OCI-M2 (cell line): ENCODE results near the gene NUCKS1.

Source experiments
- DNase-seq: peaks from one replicate; lab custom pipeline; 2025; ENCODE audit not compliant: unreplicated experiment; lab: John Stamatoyannopoulos, UW

NUCKS1 gene, protein sequence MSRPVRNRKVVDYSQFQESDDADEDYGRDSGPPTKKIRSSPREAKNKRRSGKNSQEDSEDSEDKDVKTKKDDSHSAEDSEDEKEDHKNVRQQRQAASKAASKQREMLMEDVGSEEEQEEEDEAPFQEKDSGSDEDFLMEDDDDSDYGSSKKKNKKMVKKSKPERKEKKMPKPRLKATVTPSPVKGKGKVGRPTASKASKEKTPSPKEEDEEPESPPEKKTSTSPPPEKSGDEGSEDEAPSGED

DNA sequence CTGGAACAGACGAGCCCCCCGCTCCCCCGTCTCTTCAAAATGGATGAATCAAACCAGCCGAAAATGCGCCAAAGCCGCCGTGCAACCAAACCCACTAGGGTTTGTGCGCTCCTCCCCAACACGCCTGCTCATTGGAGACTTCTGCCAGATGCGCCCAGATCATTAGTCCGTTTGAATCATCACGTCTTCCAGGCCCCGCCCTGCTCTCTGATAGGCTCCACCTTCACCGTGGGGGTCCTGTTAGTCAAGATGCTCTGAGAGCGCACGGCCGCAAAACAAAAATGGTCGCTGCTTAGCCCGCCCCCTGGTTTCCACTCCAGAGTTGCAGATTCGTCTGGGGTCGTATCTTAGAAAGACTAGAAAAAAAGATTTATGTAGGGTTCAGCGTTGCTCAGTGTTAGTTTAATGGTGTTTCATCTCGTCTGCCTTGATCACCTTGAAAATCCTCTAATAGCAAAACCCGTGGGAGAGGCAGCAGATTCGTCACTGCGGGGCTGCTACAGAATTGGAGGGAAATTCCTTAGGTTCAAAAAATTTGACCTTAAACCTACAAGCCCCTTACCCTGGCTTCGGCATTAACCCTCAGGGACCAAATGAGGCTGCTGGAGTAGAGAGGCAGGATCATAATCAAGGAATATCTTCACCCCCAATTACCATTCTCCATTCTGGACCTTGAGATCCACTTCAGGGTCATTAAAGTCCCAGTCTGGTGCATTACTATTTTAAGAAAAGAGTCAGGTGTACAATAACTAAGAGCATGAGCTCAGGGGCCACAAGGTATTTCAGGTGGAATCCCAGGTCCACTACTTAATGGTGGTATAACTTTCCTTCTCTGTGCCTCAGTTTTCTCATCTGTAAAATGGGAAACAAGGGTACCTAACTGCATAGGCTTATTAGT lies at the start of gene NUCKS1:
TSS of gene NUCKS1 (minus strand) at position 45 of the 898 bp plus-strand sequence. CDS start 209 bp downstream, outside the sequence.
- DNase-seq = peak; percentile 66

DNA sequence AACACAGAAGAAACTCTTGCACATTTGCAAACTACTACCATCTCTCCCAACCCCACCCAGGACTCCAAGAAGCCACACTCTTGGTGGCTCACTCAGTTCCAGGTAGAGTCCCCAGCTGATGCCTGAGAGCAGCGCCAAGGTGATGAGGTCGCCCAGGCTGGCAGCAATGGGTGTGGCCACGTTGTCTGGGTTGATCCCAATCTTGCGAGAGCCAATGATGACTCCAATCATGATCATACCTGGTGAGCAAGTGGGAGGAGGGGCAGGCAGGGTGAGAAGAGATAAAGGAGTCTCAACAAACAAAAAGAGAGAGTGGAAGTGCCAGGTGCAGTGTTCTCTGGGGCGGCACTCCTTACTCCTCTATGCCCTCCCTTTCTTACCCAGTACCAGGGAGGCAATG lies 48.6 kb upstream of the NUCKS1 start:
- DNase-seq = no peak

DNA sequence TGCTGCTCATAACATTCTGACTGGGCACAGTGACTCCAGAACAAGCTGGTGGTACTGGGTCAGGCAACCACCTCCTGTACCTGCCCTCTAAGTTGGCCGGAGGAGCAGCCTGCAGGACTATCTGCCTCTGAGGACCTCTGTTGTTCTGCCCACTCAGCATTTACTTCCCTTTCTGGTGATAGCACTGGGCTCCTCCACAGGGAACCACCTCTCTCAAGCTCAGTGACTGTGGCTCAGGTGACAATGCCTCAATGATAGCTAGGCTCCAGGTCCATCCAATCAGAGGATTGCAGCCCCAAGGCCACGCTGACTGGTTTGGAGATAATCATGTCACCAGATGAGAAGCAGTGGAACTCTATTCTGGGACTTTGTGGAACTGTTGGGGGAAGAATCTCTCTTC lies 47.2 kb upstream of the NUCKS1 start:
- no peak for DNase-seq

DNA sequence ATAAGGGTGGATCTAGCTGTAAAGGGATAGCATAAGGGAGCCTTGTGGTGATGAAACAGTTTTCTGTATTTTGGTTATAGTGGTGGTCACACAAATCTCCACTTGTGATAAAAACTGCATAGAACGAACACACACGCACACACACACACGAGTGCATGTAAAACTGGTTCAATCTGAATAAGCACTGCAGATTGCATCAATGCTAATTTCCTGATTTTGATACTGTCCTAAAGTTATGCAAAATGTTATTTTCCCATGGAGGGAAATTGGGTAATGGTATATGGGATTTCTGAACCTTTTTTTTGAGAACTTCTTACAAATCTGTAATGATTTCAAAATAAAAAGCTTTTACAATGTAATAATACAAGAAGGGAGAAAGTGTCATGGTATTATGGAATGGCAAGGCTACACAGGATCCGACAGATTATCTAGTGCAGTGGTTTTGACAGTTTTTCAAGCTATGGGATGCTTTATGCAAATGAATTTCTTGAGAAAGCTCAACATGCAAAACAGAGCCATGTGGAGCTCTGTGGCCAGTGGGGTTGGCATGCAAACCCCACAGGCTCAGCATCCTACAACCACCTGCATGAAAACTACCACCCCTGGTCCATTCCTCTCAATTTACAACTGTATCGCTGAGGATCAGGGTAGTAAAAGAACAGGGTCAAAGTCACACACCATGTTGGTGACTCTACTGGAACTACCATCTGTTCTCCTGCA lies 44.2 kb upstream of the NUCKS1 start:
- DNase-seq = no peak

DNA sequence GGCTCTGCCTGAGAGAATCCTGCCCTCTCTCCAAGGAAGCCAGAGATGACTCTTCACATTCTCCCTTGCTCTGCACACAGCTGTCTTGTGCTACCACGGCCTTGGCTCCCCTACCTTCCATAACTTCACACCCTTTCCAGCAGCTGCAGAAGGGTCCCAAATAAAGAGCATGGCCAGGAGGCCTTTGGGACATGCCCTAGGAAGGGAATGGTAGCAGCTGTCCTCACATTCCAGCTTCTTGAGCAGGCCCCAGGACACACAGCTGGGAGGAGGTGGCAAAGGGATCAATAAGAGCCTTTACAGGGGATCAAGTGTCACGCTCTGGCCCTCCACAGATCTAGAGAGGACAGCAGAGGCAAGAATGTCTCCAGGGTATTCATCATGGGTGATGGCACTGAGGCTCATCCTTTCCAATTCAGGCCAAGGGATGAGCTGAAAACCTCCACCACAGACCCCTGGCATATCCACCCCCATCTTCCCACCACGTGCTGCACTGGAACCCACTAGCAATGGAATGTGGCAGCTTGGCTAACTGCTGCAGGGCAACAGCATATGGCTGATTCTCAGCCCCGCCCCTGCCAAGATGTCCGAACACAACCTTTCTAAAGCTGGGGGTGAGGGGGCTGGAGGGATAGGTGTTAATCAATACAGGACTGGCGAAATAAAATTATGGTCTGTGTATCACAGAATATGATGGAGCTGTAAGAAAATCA lies 43.1 kb upstream of the NUCKS1 start:
- no peak for DNase-seq

DNA sequence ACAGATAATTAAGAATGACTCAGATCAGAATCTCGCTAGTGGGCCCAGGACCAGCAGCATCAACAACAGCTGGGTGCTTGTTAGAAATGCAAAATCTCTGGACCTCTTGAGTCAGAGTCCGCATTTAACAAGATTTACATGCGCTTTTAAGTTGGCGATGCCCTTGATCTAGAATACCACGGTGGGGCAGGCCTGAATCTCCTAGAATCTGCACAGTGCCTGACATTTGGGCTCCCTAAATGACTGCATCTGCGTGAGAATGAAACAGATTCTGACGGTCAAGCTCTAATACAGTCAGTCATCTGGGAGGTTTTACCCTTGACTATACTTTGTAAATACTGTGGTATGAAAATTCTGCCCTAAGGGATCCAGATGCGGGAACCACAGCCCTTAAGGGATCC lies 42.5 kb upstream of the NUCKS1 start:
- no peak for DNase-seq

GRCh38 chr1:205791568-205792180 lies 41.7 kb upstream of the NUCKS1 start:
- no peak for DNase-seq

DNA sequence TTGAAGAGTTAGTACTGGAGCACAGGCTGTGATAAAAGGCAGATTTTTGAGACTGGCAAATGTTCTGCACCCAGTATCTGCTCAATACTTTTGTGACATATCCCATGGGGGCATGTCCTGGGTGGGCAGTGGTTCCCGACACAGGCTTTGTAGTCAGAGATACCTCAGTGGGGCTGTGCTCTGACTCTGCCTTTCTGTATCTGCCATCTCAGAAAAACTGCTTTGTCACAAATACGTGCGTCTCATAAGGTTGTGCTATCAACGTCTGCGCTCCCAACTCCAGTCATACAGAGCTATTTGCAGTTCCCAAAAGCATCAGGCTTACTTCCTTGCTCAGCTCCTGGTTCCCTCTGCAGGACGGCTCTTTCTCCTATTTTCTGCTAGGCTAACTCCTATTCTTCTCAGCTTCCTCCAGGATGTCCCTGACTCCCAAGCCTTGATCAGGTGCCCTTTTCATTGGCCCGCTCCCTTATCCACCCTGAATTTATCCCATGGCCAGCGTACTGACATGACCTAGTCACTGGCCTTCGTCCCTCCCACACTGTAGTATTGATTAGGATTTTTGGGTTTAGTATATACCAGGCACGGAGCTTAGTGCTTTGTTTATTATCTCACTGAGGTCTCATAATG lies 37.4 kb upstream of the NUCKS1 start:
- no peak for DNase-seq

DNA sequence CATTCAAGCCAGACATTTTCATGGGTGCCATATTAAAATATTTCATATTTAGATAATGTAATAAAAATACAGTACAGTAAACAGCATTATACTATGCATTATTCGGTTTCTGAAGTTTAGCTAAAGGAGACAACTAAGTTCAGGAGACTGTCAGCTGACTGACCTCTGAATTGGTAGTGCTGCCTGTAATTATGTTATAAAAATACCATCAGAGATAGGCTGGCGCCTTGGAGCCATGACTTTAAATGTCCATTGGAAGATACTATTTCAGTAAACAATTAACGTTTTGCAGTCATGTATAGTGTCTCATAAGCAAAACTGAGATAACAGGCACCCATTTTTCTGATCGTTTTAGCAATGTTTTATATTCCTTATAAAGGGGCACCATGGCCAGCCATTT lies 36.6 kb upstream of the NUCKS1 start:
- no peak for DNase-seq

DNA sequence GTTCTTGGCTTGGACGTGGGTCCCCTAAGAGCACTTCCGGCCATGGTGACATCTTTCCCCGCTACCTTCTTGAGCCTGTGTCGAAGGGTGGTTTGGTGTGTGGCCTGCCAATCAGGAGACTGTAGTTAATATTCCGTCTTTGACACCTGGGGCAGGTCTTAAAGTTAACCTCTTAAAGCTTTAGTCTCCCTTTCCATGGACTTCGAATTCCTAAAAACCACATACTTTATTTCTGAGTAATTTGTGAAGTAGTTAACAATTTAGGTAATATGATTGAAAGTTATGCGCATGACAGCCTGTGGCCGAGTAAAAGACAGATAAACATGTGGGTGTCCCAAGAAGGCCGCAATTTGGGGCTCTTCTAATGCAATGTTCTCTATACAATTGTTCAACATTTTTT lies 35.5 kb upstream of the NUCKS1 start:
- no peak for DNase-seq

- no peak for DNase-seq
These were observed 33.9 kb upstream of the NUCKS1 start for GRCh38 chr1:205783904-205784303.

- DNase-seq = no peak
These were observed 33.4 kb upstream of the NUCKS1 start for GRCh38 chr1:205783433-205783795.

- DNase-seq = no peak
These were observed 32.8 kb upstream of the NUCKS1 start for GRCh38 chr1:205782627-205783432.

- DNase-seq = no peak
These were observed 30.4 kb upstream of the NUCKS1 start for GRCh38 chr1:205780335-205780734.

DNA sequence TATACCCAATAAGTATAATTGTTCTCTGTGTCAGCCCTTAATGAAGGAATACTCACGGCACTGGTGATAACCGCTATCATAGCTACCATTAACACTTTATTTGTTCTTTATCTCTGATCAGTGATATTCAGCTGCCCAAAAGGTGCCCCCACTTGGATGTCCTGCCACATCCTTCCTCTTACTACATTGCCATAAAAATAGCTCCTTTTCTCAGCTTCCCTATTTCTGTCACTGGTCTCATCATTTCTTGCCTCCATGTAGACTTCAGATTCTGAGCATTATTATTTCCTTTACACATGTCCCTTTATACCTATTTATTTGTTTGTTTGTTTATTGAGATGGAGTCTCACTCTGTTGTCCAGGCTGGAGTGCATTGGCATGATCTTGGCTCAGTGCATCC lies 28.0 kb upstream of the NUCKS1 start:
- no peak for DNase-seq

DNA sequence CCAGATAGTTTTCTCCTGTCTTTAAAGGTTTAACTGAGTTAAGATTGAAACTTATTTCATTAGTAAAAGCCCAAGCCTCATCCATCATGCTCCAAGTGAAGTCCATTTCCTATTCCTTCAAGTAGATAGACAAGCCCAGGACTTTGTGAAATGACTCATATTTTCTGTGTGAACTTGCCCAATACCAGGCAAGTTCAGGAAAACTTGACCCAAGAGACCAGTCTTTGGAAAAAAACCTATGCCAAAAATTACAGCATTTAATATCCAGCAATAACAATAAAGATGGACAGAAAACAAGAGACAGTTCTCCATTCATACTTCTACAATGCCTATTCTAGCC lies 25.7 kb upstream of the NUCKS1 start:
- DNase-seq = no peak

- peak; percentile 46 for DNase-seq
These were observed 25.2 kb upstream of the NUCKS1 start, which contains the start of gene RAB29 for GRCh38 chr1:205775015-205775716. TSS of gene RAB29 (minus strand) at chr1:205775482. CDS start at chr1:205774956, 526 bp downstream.

GRCh38 chr1:205774198-205775014 lies 24.4 kb upstream of the NUCKS1 start:
- DNase-seq = no peak
